HG03060 (cell line): ENCODE measurements around the gene CDC25B.
A peak's percentile ranks its signal among the peaks of the same experiment; 100 is the strongest.

Experiments
- ATAC-seq: cut with Tn5 transposase; IDR thresholded peaks from one replicate; pipeline ENCODE4 v1.9.1; 2021; ENCODE audit warnings: low read depth, moderate number of reproducible peaks; ENCODE audit not compliant: unreplicated experiment

CDC25B gene

GRCh38 chr20:3802524-3803239 lies 6.6 kb downstream of the CDC25B start:
- ATAC-seq: no peak

GRCh38 chr20:3803289-3803688 lies 7.2 kb downstream of the CDC25B start:
- no peak for ATAC-seq

GRCh38 chr20:3803854-3804253 lies 7.7 kb downstream of the CDC25B start:
- ATAC-seq: no peak

GRCh38 chr20:3804254-3804751 lies 8.2 kb downstream of the CDC25B start:
- no peak for ATAC-seq

GRCh38 chr20:3804781-3805180 lies 8.7 kb downstream of the CDC25B start:
- ATAC-seq: no peak

- ATAC-seq: no peak
Observed at GRCh38 chr20:3808544-3808943, 12.4 kb downstream of the CDC25B start.

- ATAC-seq: no peak
Observed at GRCh38 chr20:3811467-3812258, 15.6 kb downstream of the CDC25B start.

- no peak for ATAC-seq
Observed at GRCh38 chr20:3812259-3812681, 16.2 kb downstream of the CDC25B start.

GRCh38 chr20:3812975-3813847 lies 17.1 kb downstream of the CDC25B start:
- no peak for ATAC-seq

GRCh38 chr20:3813848-3814581 lies 17.9 kb downstream of the CDC25B start:
- no peak for ATAC-seq

GRCh38 chr20:3814928-3815495 lies 18.9 kb downstream of the CDC25B start:
- no peak for ATAC-seq

GRCh38 chr20:3815703-3816315 lies 19.7 kb downstream of the CDC25B start:
- no peak for ATAC-seq

GRCh38 chr20:3818155-3819151 lies 22.3 kb downstream of the CDC25B start:
- no peak for ATAC-seq

GRCh38 chr20:3819411-3820047 lies 23.4 kb downstream of the CDC25B start:
- no peak for ATAC-seq

- ATAC-seq: peak; percentile 68
Observed at GRCh38 chr20:3820048-3820900, 24.2 kb downstream of the CDC25B start, which contains the start of gene AP5S1. TSS of gene AP5S1 (plus strand) at chr20:3820547. CDS start at chr20:3822118, 1,571 bp downstream.

- peak; percentile 0 for ATAC-seq
Observed at GRCh38 chr20:3820901-3821727, 25.0 kb downstream of the CDC25B start.
